Stimulated activated CD4-positive, alpha-beta T cell treated with anti-CD3 and anti-CD28 coated beads, Interleukin-15, amount 100 ng/mL, for 48 hours (primary cell): ENCODE results near the gene ZFC3H1.
"Not testable (repeated sequence)": the region's sequence is repeated elsewhere in the genome, so short reads cannot be mapped to it uniquely, and the experiment has no call there.

Source experiments
- DNase-seq, 2 donors: peaks; one replicate each; pipeline ENCODE4 v3.0.0-alpha.2; 2020; ENCODE audit warnings: low read depth in 2 of 2

ZFC3H1 gene

DNA sequence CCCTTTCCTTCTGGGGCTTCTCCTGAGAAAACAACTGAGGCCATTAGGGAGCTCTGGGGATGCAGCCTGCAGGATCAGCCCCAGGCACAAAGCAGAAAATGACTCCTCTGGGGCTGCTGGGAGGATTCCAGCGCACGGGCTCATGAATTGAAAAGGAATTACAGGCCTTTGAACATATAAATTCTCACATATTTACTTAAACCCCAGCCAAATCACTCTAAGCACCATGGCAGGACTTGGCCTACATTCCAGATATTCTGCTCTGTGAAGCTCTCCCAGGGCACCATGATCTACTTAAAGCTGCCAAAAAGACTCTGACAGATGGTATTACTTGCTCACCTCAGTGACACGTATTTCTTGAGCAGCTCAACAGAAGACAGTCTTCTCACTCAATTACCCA lies 87.2 kb downstream of the ZFC3H1 start:
- DNase-seq, result no peak

- DNase-seq, result not testable (repeated sequence)
Observed at GRCh38 chr12:71569885-71570284, 93.8 kb downstream of the ZFC3H1 start.

DNA sequence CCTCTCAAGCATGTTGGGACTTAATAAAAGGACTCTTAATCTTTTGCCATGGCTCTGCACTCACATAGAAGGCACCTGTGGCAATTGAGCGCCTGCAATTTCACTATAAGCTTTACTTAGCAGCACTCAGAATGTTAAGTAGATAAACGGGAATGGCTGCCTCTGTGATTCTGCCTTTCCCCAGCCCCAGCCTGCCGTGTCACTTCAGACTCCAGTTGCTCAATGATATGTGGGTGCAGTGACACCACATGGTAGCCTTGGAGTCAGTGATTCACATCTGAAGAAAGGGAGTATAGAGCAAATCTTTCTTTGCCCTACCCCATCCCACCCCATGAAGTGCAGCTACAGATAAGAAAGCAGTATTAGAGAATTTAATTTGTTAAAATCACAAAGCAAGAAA lies 96.1 kb downstream of the ZFC3H1 start:
- no peak for DNase-seq

GRCh38 chr12:71566655-71567054 lies 97.0 kb downstream of the ZFC3H1 start:
- DNase-seq, result no peak

DNA sequence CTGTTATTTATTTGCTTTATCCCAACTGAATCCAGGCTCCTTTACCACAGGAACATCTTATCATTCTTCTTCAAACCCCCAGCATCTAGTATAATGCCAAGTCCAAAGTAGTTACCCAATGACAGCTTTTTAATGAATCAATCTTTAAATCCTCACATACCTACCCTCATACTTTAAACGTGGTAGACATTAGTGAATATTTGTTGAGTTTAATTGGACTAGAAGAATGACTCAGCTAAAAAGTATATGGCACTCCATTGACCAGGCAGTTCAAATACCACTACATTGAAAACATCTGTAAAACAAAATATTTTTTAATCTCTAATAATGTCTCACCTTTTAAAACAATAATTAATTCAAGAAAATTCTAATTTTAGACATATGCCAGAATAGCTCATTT lies 98.1 kb downstream of the ZFC3H1 start:
- no peak for DNase-seq

DNA sequence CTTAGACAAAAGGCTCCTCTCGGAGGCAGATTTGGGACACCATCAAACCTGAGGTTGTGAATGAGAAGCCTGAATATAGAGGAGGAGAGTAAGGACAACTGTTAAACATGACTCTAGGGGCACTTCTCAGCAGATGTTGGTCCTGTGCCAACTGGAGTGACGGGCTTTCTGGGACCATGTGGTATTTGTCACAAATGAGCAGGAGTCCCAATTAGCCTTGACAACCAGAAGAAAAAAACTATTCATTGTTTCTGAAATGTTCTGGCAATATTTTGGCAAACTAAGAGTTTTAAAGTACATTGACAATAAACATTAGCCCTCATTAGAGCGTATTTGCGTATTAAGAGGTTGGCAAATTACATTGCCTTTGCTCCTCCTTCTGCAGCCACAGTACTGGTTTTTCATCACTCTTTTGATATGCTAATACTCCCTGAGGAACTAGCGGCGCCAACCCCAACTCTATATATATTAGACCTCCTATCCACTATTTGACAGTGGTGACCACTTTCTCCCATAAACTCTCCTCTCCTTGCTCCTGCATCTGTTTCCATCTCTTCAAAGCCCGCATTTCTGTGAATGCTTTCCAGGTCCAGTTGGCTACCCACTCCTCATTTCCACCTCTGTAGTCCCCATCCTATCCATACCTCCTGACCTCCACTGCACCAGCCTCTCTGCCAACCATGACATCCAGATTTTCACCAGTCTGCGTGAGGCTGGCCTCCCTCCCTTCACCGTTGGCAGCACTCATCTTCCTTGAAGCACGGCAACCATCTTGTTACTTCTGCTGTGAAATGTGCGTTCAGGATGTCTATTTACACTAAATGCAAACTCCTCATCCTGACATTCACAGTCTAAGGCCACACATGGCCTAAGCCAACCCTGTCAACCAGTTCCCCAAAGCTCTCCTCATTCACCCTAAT lies 100.7 kb downstream of the ZFC3H1 start:
- DNase-seq, result no peak
